Measurements from ENCODE around the gene PTBP3.

The PTBP3 gene

GRCh38 chr9:112333639-112334431 is 416 bp upstream of the PTBP3 start:
- TF ChIP-seq CTCF (IDR thresholded peaks at IDR 0.05; ENCODE audit: low read length, missing control alignments), result peak; percentile 57
- H3K4me3 ChIP-seq (replicated peaks; ENCODE audit: low read depth, low read length), result peak overlapping the region; percentile 93
- DNase-seq (ENCODE audit: low read depth), result peak; percentile 96

GRCh38 chr9:112332674-112332976 is 794 bp downstream of the PTBP3 start:
- peak; percentile 7 for TF ChIP-seq CTCF (IDR thresholded peaks at IDR 0.05; ENCODE audit: low read length, missing control alignments)
- no peak for DNase-seq (ENCODE audit: low read depth)
- peak overlapping the region; percentile 93 for H3K4me3 ChIP-seq (replicated peaks; ENCODE audit: low read depth, low read length)

GRCh38 chr9:112332214-112332613 is 1.2 kb downstream of the PTBP3 start:
- no peak for DNase-seq (ENCODE audit: low read depth)
- TF ChIP-seq CTCF (IDR thresholded peaks at IDR 0.05; ENCODE audit: low read length, missing control alignments), result no peak
- H3K4me3 ChIP-seq (replicated peaks; ENCODE audit: low read depth, low read length), result peak overlapping the region; percentile 93

GRCh38 chr9:112331674-112331952 is 1.8 kb downstream of the PTBP3 start:
- no peak for TF ChIP-seq CTCF (IDR thresholded peaks at IDR 0.05; ENCODE audit: low read length, missing control alignments)
- H3K4me3 ChIP-seq (replicated peaks; ENCODE audit: low read depth, low read length), result peak overlapping the region; percentile 93
- no peak for DNase-seq (ENCODE audit: low read depth)

- no peak for DNase-seq (ENCODE audit: low read depth)
- no peak for TF ChIP-seq CTCF (IDR thresholded peaks at IDR 0.05; ENCODE audit: low read length, missing control alignments)
- H3K4me3 ChIP-seq (replicated peaks; ENCODE audit: low read depth, low read length), result no peak overlapping the region
These were observed 4.9 kb downstream of the PTBP3 start for GRCh38 chr9:112328545-112328944.

GRCh38 chr9:112327718-112328450 is 5.5 kb downstream of the PTBP3 start:
- no peak for TF ChIP-seq CTCF (IDR thresholded peaks at IDR 0.05; ENCODE audit: low read length, missing control alignments)
- no peak for DNase-seq (ENCODE audit: low read depth)
- no peak overlapping the region for H3K4me3 ChIP-seq (replicated peaks; ENCODE audit: low read depth, low read length)

GRCh38 chr9:112326194-112326593 is 7.2 kb downstream of the PTBP3 start:
- no peak for DNase-seq (ENCODE audit: low read depth)
- no peak overlapping the region for H3K4me3 ChIP-seq (replicated peaks; ENCODE audit: low read depth, low read length)
- TF ChIP-seq CTCF (IDR thresholded peaks at IDR 0.05; ENCODE audit: low read length, missing control alignments), result no peak
